DOHH2 (cell line): ENCODE measurements around the gene FAM9C.
"Not testable (repeated sequence)": the region's sequence is repeated elsewhere in the genome, so short reads cannot be mapped to it uniquely, and the experiment has no call there.

Source experiments
- CTCF ChIP-seq: fragments of 200-600 bp; sonication (generic); IDR thresholded peaks from one replicate; pipeline ENCODE4 v1.5.1; 2014; ENCODE audit warnings: antibody characterized with exemption, mild to moderate bottlenecking, low read depth, low read length; ENCODE audit not compliant: poor library complexity, severe bottlenecking
- EZH2phosphoT487 ChIP-seq: fragments of 200-600 bp; sonication (generic); IDR thresholded peaks from 2 replicates; pipeline ENCODE4 v1.6.1; 2017; ENCODE audit warnings: borderline replicate concordance, mild to moderate bottlenecking, antibody characterized with exemption, low read length, moderate library complexity, mixed read lengths

- not testable (repeated sequence) for TF ChIP-seq CTCF, EZH2phosphoT487
Measured at GRCh38 chrX:13083755-13084326, 39.4 kb upstream of the FAM9C start.
